NCI-H1694 (cell line): ENCODE data around the gene GUCY1A2.
"Not testable (repeated sequence)": the region's sequence is repeated elsewhere in the genome, so short reads cannot be mapped to it uniquely, and the experiment has no call there.

Source experiments
- DNase-seq: peaks from one replicate; lab custom pipeline; 2025; lab: John Stamatoyannopoulos, UW

The GUCY1A2 gene

GRCh38 chr11:107018219-107018901 lies at the start of gene GUCY1A2:
GUCY1A2 (minus strand) TSS chr11:107018476; CDS start chr11:107018055, 421 bp downstream.
- no peak for DNase-seq

GRCh38 chr11:107054391-107054790 lies 36.1 kb upstream of the GUCY1A2 start:
- DNase-seq: no peak

GRCh38 chr11:107051332-107051731 lies 33.1 kb upstream of the GUCY1A2 start:
- DNase-seq: not testable (repeated sequence)

GRCh38 chr11:107050899-107051298 lies 32.6 kb upstream of the GUCY1A2 start:
- DNase-seq: not testable (repeated sequence)

GRCh38 chr11:107050121-107050520 lies 31.8 kb upstream of the GUCY1A2 start:
- no peak for DNase-seq

GRCh38 chr11:107044503-107044902 lies 26.2 kb upstream of the GUCY1A2 start:
- no peak for DNase-seq

GRCh38 chr11:107043242-107044006 lies 25.1 kb upstream of the GUCY1A2 start:
- DNase-seq: no peak

- no peak for DNase-seq
Observed at GRCh38 chr11:107042748-107043147, 24.5 kb upstream of the GUCY1A2 start.

- no peak for DNase-seq
Observed at GRCh38 chr11:107041088-107041444, 22.8 kb upstream of the GUCY1A2 start.

GRCh38 chr11:107040433-107041087 lies 22.3 kb upstream of the GUCY1A2 start:
- no peak for DNase-seq

- no peak for DNase-seq
Observed at GRCh38 chr11:107025673-107026072, 7.4 kb upstream of the GUCY1A2 start.

GRCh38 chr11:107020594-107020993 lies 2.3 kb upstream of the GUCY1A2 start:
- DNase-seq: no peak

GRCh38 chr11:107018902-107019493 lies 722 bp upstream of the GUCY1A2 start:
- no peak for DNase-seq

- no peak for DNase-seq
Observed at GRCh38 chr11:107017433-107018218, 650 bp downstream of the GUCY1A2 start.

- DNase-seq: no peak
Observed at GRCh38 chr11:107017104-107017432, 1.2 kb downstream of the GUCY1A2 start.

GRCh38 chr11:107014871-107015270 lies 3.4 kb downstream of the GUCY1A2 start:
- no peak for DNase-seq

- no peak for DNase-seq
Observed at GRCh38 chr11:107011977-107012376, 6.3 kb downstream of the GUCY1A2 start.

- no peak for DNase-seq
Observed at GRCh38 chr11:107009190-107009589, 9.1 kb downstream of the GUCY1A2 start.

- DNase-seq: no peak
Observed at GRCh38 chr11:107006076-107006833, 12.0 kb downstream of the GUCY1A2 start.

- no peak for DNase-seq
Observed at GRCh38 chr11:106999196-106999595, 19.1 kb downstream of the GUCY1A2 start.

GRCh38 chr11:106998916-106999188 lies 19.4 kb downstream of the GUCY1A2 start:
- DNase-seq: no peak
